A549 (cell line): ENCODE results near the gene TRAPPC2B.

Experiments used
- CEBPB ChIP-seq, 2 experiments: fragments of >200 bp in 1 of 2; sonication (Bioruptor Twin) in 1 of 2; formaldehyde crosslinking in 1 of 2; IDR thresholded peaks; 2 replicates each; pipeline ENCODE4 v1.6.1; 2012 to 2016
- E2F6 ChIP-seq: IDR thresholded peaks from 2 replicates; pipeline ENCODE4 v1.6.1; 2012; ENCODE audit warnings: low read depth, borderline replicate concordance
- ELK1 ChIP-seq: fragments of 150-350 bp; IDR thresholded peaks from 2 replicates; pipeline ENCODE4 v1.6.1; 2014; ENCODE audit warnings: low read depth, mild to moderate bottlenecking, low read length
- ESRRA ChIP-seq: fragments of 150-350 bp; IDR thresholded peaks from 2 replicates; pipeline ENCODE4 v1.6.1; 2014; ENCODE audit warnings: mild to moderate bottlenecking, low read length, borderline replicate concordance
- KDM1A ChIP-seq: fragments of 200-600 bp; sonication (generic); IDR thresholded peaks from 2 replicates; pipeline ENCODE4 v1.6.1; 2016; ENCODE audit warnings: low read depth, mild to moderate bottlenecking
- POLR2A ChIP-seq: IDR thresholded peaks from 2 replicates; pipeline ENCODE4 v1.6.1; 2012; ENCODE audit warnings: mild to moderate bottlenecking, low read length
- RAD21 ChIP-seq, 2 experiments: fragments of >200 bp in 1 of 2; sonication (Bioruptor Twin) in 1 of 2; formaldehyde crosslinking in 1 of 2; IDR thresholded peaks in 1 of 2; conservative IDR thresholded peaks in 1 of 2; 2 replicates in 1 of 2; 3 replicates in 1 of 2; pipeline ENCODE4 v1.6.1; 2012 to 2018; ENCODE audit warnings: inconsistent platforms in 1 of 2
- RCOR1 ChIP-seq: fragments of 150-350 bp; IDR thresholded peaks from 2 replicates; pipeline ENCODE4 v1.6.1; 2014; ENCODE audit warnings: antibody characterized with exemption, low read length, low read depth
- RFX5 ChIP-seq: fragments of 450-650 bp; IDR thresholded peaks from 2 replicates; pipeline ENCODE4 v1.7.1; 2014; ENCODE audit warnings: antibody characterized with exemption, mild to moderate bottlenecking, moderate library complexity
- USF2 ChIP-seq: fragments of 450-650 bp; IDR thresholded peaks from 2 replicates; pipeline ENCODE4 v1.6.1; 2014; ENCODE audit warnings: antibody characterized with exemption
- ZSCAN20 ChIP-seq: fragments of 250-450 bp; sonication (Bioruptor Pico); IDR thresholded peaks from 2 replicates; pipeline ENCODE4 v1.8.0; 2022; ENCODE audit warnings: mild to moderate bottlenecking, moderate library complexity
- TF ChIP-seq, protein P1 (sequence below): IDR thresholded peaks from 2 replicates; pipeline ENCODE4 v1.6.1; 2012
- TF ChIP-seq, protein P2 (sequence below): fragments of >200 bp; sonication (Bioruptor Twin); formaldehyde crosslinking; IDR thresholded peaks from 3 replicates; pipeline ENCODE4 v1.5.1; 2016

DNA sequence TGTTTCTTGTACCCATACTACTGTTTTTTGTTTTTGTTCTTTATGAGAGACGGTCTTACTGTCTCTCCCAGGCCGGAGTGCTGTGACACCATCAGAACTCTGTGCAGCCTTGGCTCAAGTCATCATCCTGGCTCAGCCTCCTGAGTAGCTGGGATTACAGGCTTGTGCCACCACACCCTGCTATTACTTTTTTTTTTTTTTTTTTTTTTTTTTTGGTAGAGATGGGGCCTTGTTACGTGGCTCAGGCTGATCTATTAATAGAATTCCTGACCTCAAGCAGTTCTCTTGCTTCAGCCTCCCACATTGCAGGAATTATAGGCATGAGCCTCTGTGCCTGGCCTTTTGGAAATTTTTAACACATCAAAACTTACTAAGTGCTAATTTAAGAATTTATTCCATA, 15.2 kb upstream of the TRAPPC2B start:
- TF ChIP-seq, protein P1, sequence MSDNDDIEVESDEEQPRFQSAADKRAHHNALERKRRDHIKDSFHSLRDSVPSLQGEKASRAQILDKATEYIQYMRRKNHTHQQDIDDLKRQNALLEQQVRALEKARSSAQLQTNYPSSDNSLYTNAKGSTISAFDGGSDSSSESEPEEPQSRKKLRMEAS: no peak
- TF ChIP-seq, protein P2, sequence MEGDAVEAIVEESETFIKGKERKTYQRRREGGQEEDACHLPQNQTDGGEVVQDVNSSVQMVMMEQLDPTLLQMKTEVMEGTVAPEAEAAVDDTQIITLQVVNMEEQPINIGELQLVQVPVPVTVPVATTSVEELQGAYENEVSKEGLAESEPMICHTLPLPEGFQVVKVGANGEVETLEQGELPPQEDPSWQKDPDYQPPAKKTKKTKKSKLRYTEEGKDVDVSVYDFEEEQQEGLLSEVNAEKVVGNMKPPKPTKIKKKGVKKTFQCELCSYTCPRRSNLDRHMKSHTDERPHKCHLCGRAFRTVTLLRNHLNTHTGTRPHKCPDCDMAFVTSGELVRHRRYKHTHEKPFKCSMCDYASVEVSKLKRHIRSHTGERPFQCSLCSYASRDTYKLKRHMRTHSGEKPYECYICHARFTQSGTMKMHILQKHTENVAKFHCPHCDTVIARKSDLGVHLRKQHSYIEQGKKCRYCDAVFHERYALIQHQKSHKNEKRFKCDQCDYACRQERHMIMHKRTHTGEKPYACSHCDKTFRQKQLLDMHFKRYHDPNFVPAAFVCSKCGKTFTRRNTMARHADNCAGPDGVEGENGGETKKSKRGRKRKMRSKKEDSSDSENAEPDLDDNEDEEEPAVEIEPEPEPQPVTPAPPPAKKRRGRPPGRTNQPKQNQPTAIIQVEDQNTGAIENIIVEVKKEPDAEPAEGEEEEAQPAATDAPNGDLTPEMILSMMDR: no peak
- no peak for TF ChIP-seq POLR2A
- no peak for TF ChIP-seq KDM1A
- TF ChIP-seq ELK1: no peak
- TF ChIP-seq E2F6: no peak
- no peak for TF ChIP-seq USF2
- no peak for TF ChIP-seq RAD21 (conservative IDR thresholded peaks at IDR 0.05 in 1 of 2, IDR thresholded peaks at IDR 0.05 in 1 of 2)
- TF ChIP-seq ZSCAN20 (CRISPR knock-in tag): no peak
- no peak for TF ChIP-seq CEBPB (IDR thresholded peaks at IDR 0.05)
- no peak for TF ChIP-seq RCOR1
- TF ChIP-seq ESRRA: no peak
- no peak for TF ChIP-seq RFX5
